Uterus (tissue), 4 donors: ENCODE data around the gene LMOD2. TPM values are rescaled to one million over a fixed set of nuclear protein-coding genes. Genes with fewer than 3 reads are reported as not detected.

Experiments used
- DNase-seq, 2 donors: peaks; one replicate each; pipeline ENCODE4 v3.0.0-alpha.2; 2019 to 2020
- H3K27ac ChIP-seq, 2 donors: fragments of 200-600 bp; sonication (generic); 1 replicate in 1 of 2; 2 replicates in 1 of 2; pipeline ENCODE4 v1.5.1; 2016 to 2018
- H3K27me3 ChIP-seq, 2 donors: fragments of 200-600 bp; sonication (generic); one replicate each; pipeline ENCODE4 v1.5.1; 2018 to 2019; ENCODE audit warnings: control low read depth in 1 of 2
- H3K36me3 ChIP-seq, 2 donors: fragments of 200-600 bp; sonication (generic); one replicate each; pipeline ENCODE4 v1.5.1; 2019; ENCODE audit warnings: control low read depth in 1 of 2
- H3K4me1 ChIP-seq, 2 donors: fragments of 200-600 bp; sonication (generic); one replicate each; pipeline ENCODE4 v1.5.1; 2018 to 2019; ENCODE audit warnings: control low read depth in 1 of 2
- H3K4me3 ChIP-seq, 2 donors: fragments of 200-600 bp; sonication (generic); 1 replicate in 1 of 2; 2 replicates in 1 of 2; pipeline ENCODE4 v1.5.1; 2018 to 2019; ENCODE audit warnings: mild to moderate bottlenecking in 1 of 2
- H3K9me3 ChIP-seq, 2 donors: fragments of 200-600 bp; sonication (generic); one replicate each; pipeline ENCODE4 v1.5.1; 2019; ENCODE audit warnings: control low read depth in 1 of 2
- POLR2A ChIP-seq, 2 donors: fragments of 450-650 bp; IDR thresholded peaks; one replicate each; pipeline ENCODE4 v1.6.1; 2016; ENCODE audit warnings: antibody characterized with exemption in 2 of 2, mild to moderate bottlenecking in 1 of 2, moderate library complexity in 1 of 2
- intact Hi-C: fragments of 100-400 bp; cut with DNase I; formaldehyde crosslinking; loops from one replicate; pipeline ENCODE4 v1.15.1; 2023; ENCODE audit warnings: low total_unique reads
- total RNA-seq, 4 donors: library from RNA; depleted of rRNA in 3 of 4; stranded (reverse); fragments of >200 nt in 3 of 4; gene quantifications; one replicate each; pipeline versions ENCODE4 v1.1.0 to v1.2.4, GENCODE V29; 2014 to 2023
- TF ChIP-seq, protein P1 (sequence below), 4 experiments: fragments of 200-600 bp in 2 of 4; fragments of 450-650 bp in 2 of 4; sonication (generic) in 2 of 4; IDR thresholded peaks; one replicate each; pipeline ENCODE4 v1.5.1; 2016 to 2019; ENCODE audit warnings: antibody characterized with exemption in 4 of 4, mild to moderate bottlenecking in 2 of 4, moderate library complexity in 1 of 4
- donor health status: DM: yes; HTN: yes; CAD: no.

LMOD2 gene
- total RNA-seq, 4 donors from 2014 or later, result 0.52 TPM; not detected in 3

DNA sequence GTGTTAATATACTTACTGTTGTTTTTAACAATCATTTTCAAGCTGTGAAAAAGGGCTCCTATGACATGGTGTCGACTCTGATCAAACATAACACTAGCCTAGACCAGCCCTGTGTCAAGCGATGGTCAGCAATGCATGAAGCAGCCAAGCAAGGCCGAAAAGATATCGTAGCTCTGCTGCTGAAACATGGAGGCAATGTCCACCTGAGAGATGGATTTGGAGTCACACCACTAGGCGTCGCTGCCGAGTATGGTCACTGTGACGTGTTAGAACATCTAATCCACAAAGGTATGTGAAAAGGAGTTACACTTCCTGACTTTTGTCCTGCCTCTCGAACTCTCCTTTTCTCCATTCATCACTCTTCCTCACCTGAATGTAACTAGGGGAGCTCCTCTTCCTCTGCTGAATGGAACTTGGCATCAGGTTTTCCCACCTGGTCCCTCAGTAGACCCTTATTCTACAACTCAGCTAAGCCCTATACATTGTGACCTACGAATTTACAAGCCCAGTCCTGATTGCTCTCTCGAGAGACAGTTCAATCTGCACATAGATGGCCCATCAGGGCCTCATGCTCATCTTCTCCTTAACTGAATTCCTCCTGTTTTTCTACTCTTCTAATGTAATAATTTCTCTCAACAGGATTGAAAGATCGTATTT, 31.0 kb upstream of the LMOD2 start:
- Histone ChIP-seq H3K4me3 (no peak overlapping the region), H3K27ac (no peak overlapping the region), H3K36me3 (no peaks in the 10 kb centered on the region), H3K9me3 (no peaks in the 10 kb centered on the region), H3K4me1 (no peaks in the 10 kb centered on the region), H3K27me3 (no peaks in the 10 kb centered on the region)
- no peak for TF ChIP-seq POLR2A (IDR thresholded peaks at IDR 0.05)
- TF ChIP-seq, protein P1, sequence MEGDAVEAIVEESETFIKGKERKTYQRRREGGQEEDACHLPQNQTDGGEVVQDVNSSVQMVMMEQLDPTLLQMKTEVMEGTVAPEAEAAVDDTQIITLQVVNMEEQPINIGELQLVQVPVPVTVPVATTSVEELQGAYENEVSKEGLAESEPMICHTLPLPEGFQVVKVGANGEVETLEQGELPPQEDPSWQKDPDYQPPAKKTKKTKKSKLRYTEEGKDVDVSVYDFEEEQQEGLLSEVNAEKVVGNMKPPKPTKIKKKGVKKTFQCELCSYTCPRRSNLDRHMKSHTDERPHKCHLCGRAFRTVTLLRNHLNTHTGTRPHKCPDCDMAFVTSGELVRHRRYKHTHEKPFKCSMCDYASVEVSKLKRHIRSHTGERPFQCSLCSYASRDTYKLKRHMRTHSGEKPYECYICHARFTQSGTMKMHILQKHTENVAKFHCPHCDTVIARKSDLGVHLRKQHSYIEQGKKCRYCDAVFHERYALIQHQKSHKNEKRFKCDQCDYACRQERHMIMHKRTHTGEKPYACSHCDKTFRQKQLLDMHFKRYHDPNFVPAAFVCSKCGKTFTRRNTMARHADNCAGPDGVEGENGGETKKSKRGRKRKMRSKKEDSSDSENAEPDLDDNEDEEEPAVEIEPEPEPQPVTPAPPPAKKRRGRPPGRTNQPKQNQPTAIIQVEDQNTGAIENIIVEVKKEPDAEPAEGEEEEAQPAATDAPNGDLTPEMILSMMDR (IDR thresholded peaks at IDR 0.05), result peak in 1 of 4 experiments; percentile 28
- intact Hi-C loops, result no loop called here
- no peak for DNase-seq

DNA sequence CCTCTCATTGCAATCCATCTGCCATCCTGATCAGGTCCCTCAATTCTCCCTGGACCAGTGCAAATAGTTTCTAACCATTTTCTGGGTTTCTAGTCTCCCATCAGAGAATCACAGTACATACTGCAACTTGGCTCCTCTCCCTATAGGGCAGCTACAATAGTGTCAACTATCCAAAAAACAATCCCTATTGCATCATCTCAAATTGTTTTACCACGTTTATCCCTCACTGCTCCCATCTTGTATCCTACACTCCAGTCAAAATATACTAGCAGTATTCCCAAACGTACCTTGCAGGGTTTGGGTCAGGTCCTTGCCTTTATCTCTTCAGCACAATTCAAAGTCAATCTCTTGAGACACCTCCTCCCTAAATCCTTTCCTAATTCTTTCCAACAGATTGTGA, 30.4 kb upstream of the LMOD2 start:
- Histone ChIP-seq H3K36me3 (no peaks in the 10 kb centered on the region), H3K4me3 (no peak overlapping the region), H3K27me3 (no peaks in the 10 kb centered on the region), H3K4me1 (no peaks in the 10 kb centered on the region), H3K9me3 (no peaks in the 10 kb centered on the region), H3K27ac (no peak overlapping the region)
- intact Hi-C loops, result no loop called here
- DNase-seq, result no peak
- TF ChIP-seq POLR2A (IDR thresholded peaks at IDR 0.05), result no peak
- TF ChIP-seq, protein P1 (IDR thresholded peaks at IDR 0.05), result no peak

DNA sequence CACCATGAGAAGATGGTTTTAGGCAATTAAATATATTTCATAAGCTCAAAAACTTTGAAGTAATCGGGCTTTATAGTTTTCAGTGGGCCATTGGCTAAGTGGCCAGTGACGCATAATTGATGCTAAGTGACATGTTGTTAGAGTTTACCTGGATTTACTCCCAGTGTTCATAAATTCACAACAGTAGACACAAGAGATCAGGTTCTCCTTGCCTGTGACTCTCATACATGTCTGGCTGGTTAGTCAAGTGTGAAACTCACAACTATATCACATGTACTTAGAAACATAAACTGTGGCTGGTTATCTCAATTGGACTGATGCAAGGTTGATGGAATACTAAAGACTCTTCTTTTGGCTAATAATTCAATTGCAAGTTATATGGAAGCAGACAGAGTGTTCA, 27.8 kb upstream of the LMOD2 start:
- TF ChIP-seq, protein P1 (IDR thresholded peaks at IDR 0.05), result no peak
- no peak for TF ChIP-seq POLR2A (IDR thresholded peaks at IDR 0.05)
- Histone ChIP-seq H3K4me3 (no peak overlapping the region), H3K27ac (no peak overlapping the region), H3K36me3 (no peaks in the 10 kb centered on the region), H3K4me1 (no peaks in the 10 kb centered on the region), H3K9me3 (no peaks in the 10 kb centered on the region), H3K27me3 (no peaks in the 10 kb centered on the region)
- no peak for DNase-seq
- intact Hi-C loops, result no loop called here

DNA sequence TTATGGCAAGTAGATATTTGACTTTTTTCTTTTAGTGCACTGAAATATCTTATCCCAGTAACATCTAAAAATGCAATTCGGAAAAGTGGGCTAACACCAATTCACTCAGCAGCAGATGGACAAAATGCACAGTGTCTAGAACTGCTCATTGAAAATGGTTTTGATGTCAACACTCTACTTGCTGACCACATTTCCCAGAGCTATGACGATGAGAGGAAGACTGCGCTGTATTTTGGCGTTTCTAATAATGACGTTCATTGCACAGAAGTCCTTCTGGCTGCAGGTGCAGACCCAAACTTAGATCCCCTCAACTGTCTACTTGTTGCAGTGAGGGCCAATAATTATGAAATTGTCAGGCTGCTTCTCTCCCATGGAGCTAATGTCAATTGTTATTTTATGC, 26.8 kb upstream of the LMOD2 start:
- Histone ChIP-seq H3K9me3 (no peaks in the 10 kb centered on the region), H3K4me3 (no peak overlapping the region), H3K27me3 (no peaks in the 10 kb centered on the region), H3K27ac (no peak overlapping the region), H3K4me1 (no peaks in the 10 kb centered on the region), H3K36me3 (no peaks in the 10 kb centered on the region)
- intact Hi-C loops, result no loop called here
- no peak for TF ChIP-seq POLR2A (IDR thresholded peaks at IDR 0.05)
- TF ChIP-seq, protein P1 (IDR thresholded peaks at IDR 0.05), result no peak
- DNase-seq, result no peak

DNA sequence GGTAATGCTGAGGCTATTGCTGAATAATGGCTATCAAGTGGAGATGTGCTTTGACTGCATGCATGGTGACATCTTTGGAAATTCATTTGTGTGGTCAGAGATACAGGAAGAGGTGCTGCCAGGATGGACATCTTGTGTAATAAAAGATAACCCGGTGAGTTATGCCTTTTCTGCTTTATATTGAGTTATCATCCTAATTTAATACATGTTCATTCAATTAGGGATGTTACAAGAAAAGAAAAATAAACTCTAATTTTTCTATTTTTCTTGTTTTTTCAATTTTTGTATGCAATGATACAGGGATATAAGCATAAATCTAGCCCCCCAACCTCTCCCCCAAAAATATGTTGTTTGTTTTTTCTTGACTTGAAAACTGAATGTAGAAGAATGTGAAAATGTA, 26.4 kb upstream of the LMOD2 start:
- H3K27me3 ChIP-seq, result no peaks in the 10 kb centered on the region
- no peaks in the 10 kb centered on the region for H3K9me3 ChIP-seq
- no peak for TF ChIP-seq POLR2A (IDR thresholded peaks at IDR 0.05)
- TF ChIP-seq, protein P1 (IDR thresholded peaks at IDR 0.05), result no peak
- H3K4me3 ChIP-seq, result no peak overlapping the region
- no peak for DNase-seq
- H3K27ac ChIP-seq, result no peak overlapping the region
- no peaks in the 10 kb centered on the region for H3K36me3 ChIP-seq
- intact Hi-C loops, result no loop called here
- H3K4me1 ChIP-seq, result no peaks in the 10 kb centered on the region
